Mesodermal cell (in vitro differentiated cells): ENCODE measurements around the gene EDA2R.

Source experiments
- H3K27ac ChIP-seq: 2 replicates; pipeline ENCODE4 v1.7.0; 2013; ENCODE audit warnings: mild to moderate bottlenecking, low read depth, low read length, moderate library complexity; ENCODE audit not compliant: severe bottlenecking
- H3K36me3 ChIP-seq: 2 replicates; pipeline ENCODE4 v1.7.1; 2013; ENCODE audit warnings: mild to moderate bottlenecking, low read length, moderate library complexity; ENCODE audit not compliant: control insufficient read depth, insufficient read depth
- H3K4me1 ChIP-seq: one replicate; pipeline ENCODE4 v1.7.1; 2013; ENCODE audit warnings: mild to moderate bottlenecking, low read length; ENCODE audit not compliant: insufficient read depth, control insufficient read depth, poor library complexity, severe bottlenecking
- H3K4me3 ChIP-seq: 2 replicates; pipeline ENCODE4 v1.7.0; 2013; ENCODE audit warnings: low read length, control low read depth, mild to moderate bottlenecking; ENCODE audit not compliant: insufficient read depth, poor library complexity, severe bottlenecking; ENCODE audit errors: extremely low read depth
- H3K9me3 ChIP-seq: 2 replicates; pipeline ENCODE4 v1.7.1; 2013; ENCODE audit warnings: mild to moderate bottlenecking, low read length, moderate library complexity; ENCODE audit not compliant: control insufficient read depth
- WGBS, 2 experiments: methylation state at CpG; one replicate each; pipeline ENCODE4 v1.1.5; 2013; ENCODE audit warnings: missing lambda C conversion rate in 2 of 2; ENCODE audit not compliant: insufficient coverage in 2 of 2; 5-methylcytosine and 5-hydroxymethylcytosine counted together

EDA2R gene

DNA sequence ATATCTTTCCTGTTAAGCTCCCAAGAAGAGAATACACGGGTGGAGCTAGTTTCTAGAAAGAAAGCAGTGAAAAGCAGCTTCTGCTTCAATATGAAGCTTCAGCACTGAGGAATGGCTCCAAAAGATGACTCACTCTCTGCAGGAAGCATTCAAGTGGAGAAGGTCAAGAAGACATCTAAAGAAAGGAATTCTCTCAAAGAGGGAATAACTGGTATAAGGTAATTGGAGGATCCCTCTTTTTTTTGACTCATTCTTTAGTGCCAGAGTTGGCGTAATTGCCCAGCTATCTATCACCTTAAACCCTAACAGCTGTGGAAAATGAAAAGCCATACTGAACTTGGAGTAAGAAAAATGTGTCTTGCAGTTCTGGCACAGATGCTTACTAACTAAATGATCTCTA, 3.5 kb downstream of the EDA2R start:
- WGBS, 2 experiments, result 60% methylated on average over 1 of the region's 2 CpGs; no CpG with 5 or more reads in 1 of the 2 experiments
- H3K36me3 ChIP-seq, result peaks cover 9% of the 10 kb centered on the region
- peak overlapping the region; percentile 23 for H3K27ac ChIP-seq
- H3K4me3 ChIP-seq, result no peak overlapping the region
- H3K4me1 ChIP-seq, result peaks cover 17% of the 10 kb centered on the region
- H3K9me3 ChIP-seq, result no peaks in the 10 kb centered on the region

DNA sequence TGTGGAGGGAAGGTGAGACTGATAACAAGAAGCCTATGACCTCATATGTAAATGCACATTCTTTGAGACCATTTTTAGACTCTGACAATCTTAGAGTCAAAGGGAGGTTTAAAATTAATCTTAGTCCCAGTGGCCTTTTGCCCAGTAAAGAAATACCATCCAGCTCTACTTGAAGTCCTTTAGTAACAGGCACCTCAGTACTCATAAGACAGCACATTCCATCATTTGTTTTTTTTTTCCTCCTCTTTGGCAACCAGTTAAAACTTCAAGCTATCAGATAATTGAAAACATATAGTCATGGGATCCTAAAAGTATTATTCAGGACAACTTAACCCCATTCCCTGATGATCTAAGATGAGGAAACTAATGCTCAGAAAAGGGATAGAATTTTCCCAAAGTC, 4.6 kb downstream of the EDA2R start:
- H3K27ac ChIP-seq, result no peak overlapping the region
- no peak overlapping the region for H3K4me3 ChIP-seq
- peaks cover 9% of the 10 kb centered on the region for H3K36me3 ChIP-seq
- peaks cover 17% of the 10 kb centered on the region for H3K4me1 ChIP-seq
- H3K9me3 ChIP-seq, result no peaks in the 10 kb centered on the region

DNA sequence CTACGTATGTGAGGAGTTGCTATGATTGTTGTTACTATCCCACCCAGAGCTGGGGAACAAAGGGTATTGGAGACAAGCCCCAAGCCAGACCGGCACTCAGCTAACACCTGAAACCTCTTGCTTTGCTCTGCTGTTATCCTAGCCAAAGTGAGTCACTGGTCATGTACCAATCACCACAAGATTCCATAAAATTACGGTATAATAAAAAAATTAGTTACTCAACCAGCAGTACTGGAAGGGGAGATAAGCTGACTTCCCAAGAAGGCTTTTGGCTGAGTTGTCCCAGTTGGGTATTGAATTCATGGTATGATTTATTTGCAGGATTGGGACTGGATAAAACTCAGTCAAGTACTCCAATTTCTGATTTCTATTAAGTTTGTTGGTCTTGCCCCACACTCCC, 5.3 kb downstream of the EDA2R start:
- peaks cover 17% of the 10 kb centered on the region for H3K4me1 ChIP-seq
- H3K36me3 ChIP-seq, result peaks cover 9% of the 10 kb centered on the region
- no peaks in the 10 kb centered on the region for H3K9me3 ChIP-seq
- no peak overlapping the region for H3K27ac ChIP-seq
- no CpG with 5 or more reads among the region's 3 CpGs for WGBS, 2 experiments
- H3K4me3 ChIP-seq, result no peak overlapping the region

DNA sequence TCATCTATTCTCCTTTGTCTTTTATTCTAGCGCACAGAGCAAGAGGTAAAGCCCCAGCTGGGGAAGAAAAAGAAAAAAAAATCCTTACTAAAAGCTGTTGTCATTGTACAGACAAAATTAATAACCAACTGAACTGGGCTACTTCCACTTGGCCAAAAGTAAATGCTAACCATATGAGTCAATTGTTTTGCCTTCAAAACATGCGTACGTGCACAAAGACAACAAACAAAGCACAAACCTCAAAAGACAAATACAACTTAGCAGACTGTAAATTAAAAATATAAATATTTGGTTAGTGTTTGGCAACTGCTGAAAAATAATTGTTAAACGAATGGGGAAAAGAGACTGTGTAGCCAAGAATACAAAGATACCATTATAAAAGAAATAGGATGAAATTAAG, 5.9 kb downstream of the EDA2R start:
- no peak overlapping the region for H3K4me3 ChIP-seq
- H3K4me1 ChIP-seq, result peaks cover 17% of the 10 kb centered on the region
- no CpG with 5 or more reads among the region's 4 CpGs for WGBS, 2 experiments
- no peaks in the 10 kb centered on the region for H3K9me3 ChIP-seq
- H3K27ac ChIP-seq, result no peak overlapping the region
- peaks cover 9% of the 10 kb centered on the region for H3K36me3 ChIP-seq

DNA sequence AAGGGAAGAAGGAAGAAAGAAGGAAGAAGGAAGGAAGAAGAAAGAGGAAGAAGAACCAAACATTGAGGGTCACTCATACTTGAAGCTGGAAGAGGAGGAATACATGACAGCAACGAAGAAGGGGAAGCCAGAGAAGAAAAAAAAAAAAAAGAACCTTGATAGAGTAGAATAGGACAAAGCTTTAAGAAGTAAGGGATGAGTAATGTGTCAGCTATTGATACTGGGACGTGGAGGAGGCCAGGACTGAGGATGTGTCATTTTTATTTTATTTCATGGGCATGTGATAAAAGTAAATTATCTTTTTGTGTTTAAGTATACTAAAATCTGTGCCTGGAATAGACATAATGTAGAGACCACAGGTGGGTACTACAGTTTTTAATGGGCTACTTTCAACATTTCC, 6.4 kb downstream of the EDA2R start:
- no peaks in the 10 kb centered on the region for H3K9me3 ChIP-seq
- H3K36me3 ChIP-seq, result peaks cover 9% of the 10 kb centered on the region
- no peak overlapping the region for H3K4me3 ChIP-seq
- H3K27ac ChIP-seq, result no peak overlapping the region
- WGBS, 2 experiments, result 83 to 91% methylated on average over 1 to 2 of the region's 2 CpGs
- H3K4me1 ChIP-seq, result peaks cover 18% of the 10 kb centered on the region

DNA sequence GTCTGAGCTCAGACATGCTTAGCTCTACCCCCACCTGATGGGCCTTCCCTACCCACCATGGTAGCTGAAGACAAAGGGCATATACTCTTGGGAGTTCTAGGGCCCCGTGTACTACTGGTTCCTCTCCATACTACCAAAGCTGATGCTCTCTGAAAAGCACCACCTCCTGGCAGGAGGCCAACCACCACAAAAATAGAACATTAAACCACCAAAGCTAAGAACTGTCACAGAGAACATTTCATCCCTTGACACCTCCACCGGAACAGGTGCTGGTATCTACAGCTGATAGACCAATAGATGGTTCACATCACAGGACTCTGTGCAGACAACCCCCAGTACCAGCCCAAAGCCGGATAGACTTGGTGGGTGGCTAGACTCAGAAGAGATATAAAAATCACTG, 13.4 kb downstream of the EDA2R start:
- no CpG with 5 or more reads among the region's 3 CpGs for WGBS, 2 experiments
- Histone ChIP-seq H3K9me3 (no peaks in the 10 kb centered on the region), H3K4me1 (peaks cover 2% of the 10 kb centered on the region), H3K4me3 (no peak overlapping the region), H3K36me3 (no peaks in the 10 kb centered on the region), H3K27ac (no peak overlapping the region)

DNA sequence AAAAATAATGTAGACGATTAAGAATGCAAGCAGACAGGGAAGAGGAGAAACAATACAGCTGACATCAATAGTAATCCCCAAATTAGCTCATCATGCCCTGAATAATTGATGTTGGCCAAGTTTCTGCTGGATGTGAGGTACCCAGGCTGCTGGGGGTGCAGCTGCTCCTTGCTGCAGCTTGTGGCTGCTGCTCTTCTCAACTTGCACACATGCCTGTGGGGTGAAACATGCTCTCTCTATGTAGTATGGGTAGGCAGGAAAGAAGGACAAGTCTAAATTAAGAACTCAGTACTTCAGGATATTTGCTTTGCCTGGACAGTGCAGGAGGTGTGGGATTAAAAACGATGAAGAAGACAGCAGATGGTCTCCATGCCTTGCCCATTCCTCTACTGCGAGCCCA, 16.7 kb downstream of the EDA2R start:
- Histone ChIP-seq H3K4me3 (no peak overlapping the region), H3K4me1 (no peaks in the 10 kb centered on the region), H3K27ac (no peak overlapping the region), H3K36me3 (no peaks in the 10 kb centered on the region), H3K9me3 (no peaks in the 10 kb centered on the region)
- 90% methylated on average over 1 of the region's 3 CpGs; no CpG with 5 or more reads in 1 of the 2 experiments for WGBS, 2 experiments

DNA sequence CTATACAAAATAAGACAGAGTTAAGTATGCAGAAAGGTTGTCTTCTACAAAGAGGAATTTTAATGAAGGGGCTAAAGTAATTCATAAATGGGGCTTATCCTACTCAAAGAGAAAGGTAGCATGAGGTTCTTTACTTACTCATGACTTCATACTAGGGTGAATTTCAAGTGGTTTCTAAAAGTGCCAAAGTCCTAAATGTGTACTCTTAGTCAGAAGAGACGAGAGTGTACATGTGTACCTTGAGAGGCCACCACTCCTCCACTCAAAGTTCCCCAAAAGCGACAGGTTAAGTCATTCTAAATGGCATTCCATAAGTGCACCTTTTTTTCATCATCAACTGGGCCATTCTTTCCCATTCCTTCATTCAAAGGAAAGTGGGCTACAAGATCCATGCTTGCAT, 21.9 kb downstream of the EDA2R start:
- Histone ChIP-seq H3K36me3 (peaks cover 8% of the 10 kb centered on the region), H3K9me3 (no peaks in the 10 kb centered on the region), H3K4me3 (no peak overlapping the region), H3K4me1 (no peaks in the 10 kb centered on the region), H3K27ac (no peak overlapping the region)
- WGBS, 2 experiments, result 100% methylated on average over 1 to 2 of the region's 2 CpGs

DNA sequence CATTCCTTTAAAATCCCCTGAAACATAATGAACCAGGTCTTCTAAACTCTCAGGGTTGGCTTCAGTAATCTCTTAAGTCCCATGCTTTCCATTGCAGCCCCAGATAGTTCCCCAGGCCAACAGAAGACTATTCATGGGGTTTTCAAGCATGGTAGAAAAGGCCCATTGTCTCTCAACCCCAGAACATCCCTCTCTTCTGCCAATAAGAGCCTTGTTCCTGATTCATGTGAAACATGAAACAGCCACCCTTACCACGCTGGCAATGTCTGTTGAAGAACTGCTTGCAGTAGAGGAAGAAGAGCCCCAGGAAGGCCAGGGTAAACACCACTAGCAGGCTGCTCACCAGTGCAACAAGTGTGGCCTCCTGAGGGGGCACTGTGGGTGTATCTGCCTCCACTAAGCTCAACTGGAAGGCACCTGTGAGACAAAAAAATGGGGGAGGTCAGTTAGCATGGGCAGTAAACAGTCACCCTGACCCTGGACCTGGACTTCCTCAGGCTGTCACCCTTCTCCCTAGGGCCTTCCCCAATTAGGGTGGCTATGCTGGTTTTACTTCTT, 36.4 kb downstream of the EDA2R start:
- Histone ChIP-seq H3K36me3 (peaks cover 59% of the 10 kb centered on the region), H3K27ac (no peak overlapping the region), H3K4me3 (no peak overlapping the region), H3K4me1 (no peaks in the 10 kb centered on the region), H3K9me3 (no peaks in the 10 kb centered on the region)
- WGBS, 2 experiments, result no CpG with 5 or more reads among the region's 1 CpG

DNA sequence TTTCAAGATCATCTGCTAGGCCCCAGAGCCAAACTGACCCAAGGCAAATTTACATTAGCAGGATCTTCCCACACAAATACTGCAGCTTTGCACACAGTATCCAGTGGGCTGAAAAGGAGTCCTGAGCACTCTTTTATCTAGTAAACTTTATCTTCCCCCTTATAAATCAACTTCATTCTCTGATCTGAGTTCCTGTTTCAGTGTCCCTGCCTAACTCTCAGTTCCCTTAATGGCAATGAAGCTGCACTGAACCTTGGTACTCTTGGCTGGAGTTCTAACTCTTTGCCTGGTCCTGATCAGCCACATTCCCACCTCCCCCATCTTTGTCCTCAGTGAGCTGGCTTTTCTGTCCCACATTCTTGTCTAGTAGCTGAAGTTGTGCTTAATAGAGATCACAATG, 37.4 kb downstream of the EDA2R start:
- Histone ChIP-seq H3K36me3 (peaks cover 66% of the 10 kb centered on the region), H3K27ac (no peak overlapping the region), H3K4me3 (no peak overlapping the region), H3K4me1 (no peaks in the 10 kb centered on the region), H3K9me3 (no peaks in the 10 kb centered on the region)

DNA sequence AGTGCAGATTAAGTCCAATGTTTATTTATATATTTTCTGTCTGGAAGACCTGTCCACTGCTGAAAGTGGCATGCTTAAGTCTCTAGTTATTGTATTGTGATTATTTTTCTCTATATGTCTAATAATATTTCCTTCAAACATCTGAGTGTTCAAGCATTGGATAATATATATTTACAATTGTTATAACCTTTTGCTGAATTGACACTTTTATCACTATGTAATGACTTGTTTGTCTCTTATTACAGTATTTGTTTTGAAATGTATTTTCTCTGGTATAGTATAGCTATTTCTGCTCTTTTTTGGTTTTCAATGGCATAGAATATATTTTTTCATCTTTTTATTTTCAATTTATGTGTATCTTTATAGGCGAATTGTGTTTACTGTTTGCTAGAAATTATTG, 59.7 kb downstream of the EDA2R start:
- Histone ChIP-seq H3K4me3 (no peak overlapping the region), H3K4me1 (no peaks in the 10 kb centered on the region), H3K27ac (no peak overlapping the region), H3K9me3 (no peaks in the 10 kb centered on the region), H3K36me3 (no peaks in the 10 kb centered on the region)
- WGBS, 2 experiments, result no CpG with 5 or more reads among the region's 1 CpG

DNA sequence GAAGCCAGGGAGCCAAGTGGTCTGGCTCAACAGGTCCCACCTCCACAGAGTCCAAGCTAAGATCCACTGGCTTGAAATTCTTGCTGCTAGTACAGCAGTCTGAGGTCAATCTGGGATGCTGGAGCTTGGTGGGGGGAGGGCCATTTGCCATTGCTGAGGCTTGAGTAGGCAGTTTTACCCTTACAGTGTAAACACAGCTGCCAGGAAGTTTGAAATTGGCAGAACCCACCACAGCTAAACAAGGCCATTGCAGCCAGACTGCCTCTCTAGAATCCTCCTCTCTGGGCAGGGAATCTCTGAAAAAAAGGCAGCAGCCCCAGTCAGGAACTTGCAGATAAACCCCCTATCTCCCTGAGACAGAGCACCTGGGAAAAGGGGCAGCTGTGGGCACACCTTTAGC, 84.9 kb downstream of the EDA2R start:
- no peak overlapping the region for H3K27ac ChIP-seq
- H3K36me3 ChIP-seq, result no peaks in the 10 kb centered on the region
- H3K9me3 ChIP-seq, result no peaks in the 10 kb centered on the region

More for the DNA sequence above, 84.9 kb downstream of the EDA2R start:
- no peaks in the 10 kb centered on the region for H3K4me1 ChIP-seq
- no peak overlapping the region for H3K4me3 ChIP-seq
